Retinal pigment epithelial cell (primary cell): ENCODE measurements around the gene PCDH9.

ENCODE experiments used
- DNase-seq: peaks from one replicate; pipeline ENCODE4 v3.0.0-alpha.2; 2010; ENCODE audit warnings: low read depth
- H3K4me3 ChIP-seq: 2 replicates; pipeline ENCODE4 v1.5.1; 2011; ENCODE audit warnings: mild to moderate bottlenecking, low read length, control low read depth, moderate library complexity
- TF ChIP-seq, protein P1 (sequence below): conservative IDR thresholded peaks from 2 replicates; pipeline ENCODE4 v1.5.1; 2011; ENCODE audit warnings: low read depth, low read length, control low read depth, inconsistent platforms

The PCDH9 gene

DNA sequence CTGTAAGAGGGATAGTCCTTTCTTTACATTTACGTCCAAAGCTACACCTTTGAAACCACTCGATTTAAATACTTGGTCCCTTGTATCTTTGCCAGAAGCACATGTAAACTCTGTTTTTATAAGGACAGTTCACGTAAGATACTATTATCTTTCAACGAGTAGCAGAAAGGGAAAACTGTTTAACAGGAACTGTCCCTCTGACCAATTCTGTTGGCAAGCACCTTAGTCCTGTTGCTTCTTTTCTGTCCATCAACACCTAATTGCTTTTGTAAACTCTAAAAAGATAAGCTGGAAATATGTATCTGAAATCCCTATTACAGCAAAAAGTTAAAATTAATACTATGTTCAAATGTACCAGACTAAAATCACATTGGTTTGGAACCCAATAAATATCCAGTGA, 37.4 kb downstream of the PCDH9 start:
- no peak overlapping the region for H3K4me3 ChIP-seq
- TF ChIP-seq, protein P1, sequence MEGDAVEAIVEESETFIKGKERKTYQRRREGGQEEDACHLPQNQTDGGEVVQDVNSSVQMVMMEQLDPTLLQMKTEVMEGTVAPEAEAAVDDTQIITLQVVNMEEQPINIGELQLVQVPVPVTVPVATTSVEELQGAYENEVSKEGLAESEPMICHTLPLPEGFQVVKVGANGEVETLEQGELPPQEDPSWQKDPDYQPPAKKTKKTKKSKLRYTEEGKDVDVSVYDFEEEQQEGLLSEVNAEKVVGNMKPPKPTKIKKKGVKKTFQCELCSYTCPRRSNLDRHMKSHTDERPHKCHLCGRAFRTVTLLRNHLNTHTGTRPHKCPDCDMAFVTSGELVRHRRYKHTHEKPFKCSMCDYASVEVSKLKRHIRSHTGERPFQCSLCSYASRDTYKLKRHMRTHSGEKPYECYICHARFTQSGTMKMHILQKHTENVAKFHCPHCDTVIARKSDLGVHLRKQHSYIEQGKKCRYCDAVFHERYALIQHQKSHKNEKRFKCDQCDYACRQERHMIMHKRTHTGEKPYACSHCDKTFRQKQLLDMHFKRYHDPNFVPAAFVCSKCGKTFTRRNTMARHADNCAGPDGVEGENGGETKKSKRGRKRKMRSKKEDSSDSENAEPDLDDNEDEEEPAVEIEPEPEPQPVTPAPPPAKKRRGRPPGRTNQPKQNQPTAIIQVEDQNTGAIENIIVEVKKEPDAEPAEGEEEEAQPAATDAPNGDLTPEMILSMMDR = no peak
- DNase-seq = no peak

DNA sequence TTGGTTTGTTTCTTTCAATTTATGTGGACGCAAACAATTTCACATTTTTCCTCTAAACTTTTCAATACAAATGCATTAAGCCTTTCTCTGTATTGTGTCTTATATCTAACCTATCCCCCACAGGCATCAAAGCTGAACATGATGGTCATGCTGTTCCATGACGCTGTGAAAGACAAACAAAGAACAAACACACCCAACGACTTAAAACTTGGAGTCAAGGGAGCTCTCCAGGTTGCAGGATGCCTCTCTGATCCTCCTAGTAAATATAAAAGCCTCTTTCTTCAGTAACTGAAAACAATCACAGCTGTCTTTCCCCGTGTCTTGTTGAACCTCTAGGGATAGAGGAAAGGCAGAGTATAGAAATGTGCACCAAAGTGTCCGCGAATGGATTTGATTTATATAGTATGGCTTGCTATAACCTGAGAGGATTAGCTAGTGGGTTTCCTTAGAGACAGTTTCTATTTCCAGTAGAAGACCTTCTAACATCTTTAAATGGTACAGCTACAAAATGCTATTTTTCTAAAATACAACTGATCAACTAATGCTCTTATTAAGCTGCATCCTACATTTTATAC, 43.1 kb downstream of the PCDH9 start:
- TF ChIP-seq, protein P1 = no peak
- H3K4me3 ChIP-seq = no peak overlapping the region
- no peak for DNase-seq

DNA sequence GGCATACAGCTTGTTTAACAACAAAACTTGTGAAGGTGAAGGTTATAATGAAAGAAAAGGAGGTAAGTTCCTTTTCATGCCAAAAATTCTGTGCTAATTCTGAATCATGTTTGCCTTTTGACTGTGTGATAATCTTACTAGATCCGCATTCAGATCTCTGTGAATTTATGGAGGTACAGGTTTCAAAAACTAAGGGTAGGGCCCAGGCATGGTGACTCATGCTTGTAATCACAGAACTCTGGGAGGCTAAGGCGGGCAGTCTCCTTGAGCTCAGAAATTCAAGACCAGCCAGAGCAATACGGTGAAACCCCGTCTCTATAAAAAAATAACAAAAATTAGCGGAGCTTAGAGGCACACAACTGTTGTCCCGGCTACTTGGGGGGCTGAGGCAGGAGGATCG, 45.9 kb downstream of the PCDH9 start:
- H3K4me3 ChIP-seq = no peak overlapping the region
- TF ChIP-seq, protein P1 = no peak
- no peak for DNase-seq

DNA sequence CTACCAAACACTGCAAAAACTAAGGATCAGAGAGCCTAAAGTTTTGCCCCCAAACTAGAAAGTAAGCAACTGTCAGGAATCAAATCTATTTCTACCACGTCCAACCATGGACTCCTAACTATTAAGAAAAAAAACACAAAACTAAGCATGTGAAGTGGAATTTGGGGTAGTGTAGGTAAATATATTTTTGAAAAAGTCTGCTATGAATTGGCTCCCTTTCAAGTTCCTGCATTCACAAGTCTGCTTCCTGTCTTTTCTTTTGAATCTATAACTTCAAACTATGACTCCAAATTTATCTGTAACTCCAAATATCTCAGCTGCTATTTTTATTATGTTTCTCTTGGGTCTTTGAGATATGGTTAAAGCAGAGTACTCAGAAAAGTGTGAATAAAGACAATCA, 47.0 kb downstream of the PCDH9 start:
- TF ChIP-seq, protein P1 = no peak
- DNase-seq = no peak
- no peak overlapping the region for H3K4me3 ChIP-seq

DNA sequence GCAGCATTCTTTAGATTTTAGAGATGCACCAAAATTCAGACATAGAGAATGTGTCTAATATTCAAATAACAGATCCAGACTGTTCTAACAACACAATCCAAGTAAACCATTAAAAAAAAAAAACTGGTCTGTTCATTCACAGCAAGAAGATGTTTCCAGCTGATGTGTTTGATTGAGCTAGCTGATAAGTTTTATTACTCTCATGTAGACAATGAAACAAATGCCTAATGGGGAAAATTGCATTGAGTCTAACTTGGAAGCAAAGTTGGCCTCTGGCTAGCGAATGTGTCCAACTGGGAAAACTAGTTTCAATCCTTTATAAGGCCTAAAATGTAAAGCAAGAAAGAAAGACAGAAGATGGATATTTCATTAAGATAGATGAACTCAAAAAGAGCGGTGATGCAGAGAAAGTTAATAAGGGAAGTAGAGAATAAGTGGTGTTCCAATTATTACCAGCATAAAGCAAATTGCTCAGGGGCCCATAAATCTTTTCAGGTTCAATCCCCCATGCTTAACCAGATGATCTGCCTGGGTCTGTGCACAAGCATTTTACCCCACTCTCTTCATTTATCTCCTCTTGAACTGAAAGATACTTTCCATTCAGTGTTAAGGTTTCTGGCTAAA, 54.2 kb downstream of the PCDH9 start:
- no peak for DNase-seq
- TF ChIP-seq, protein P1 = no peak
- H3K4me3 ChIP-seq = no peak overlapping the region

DNA sequence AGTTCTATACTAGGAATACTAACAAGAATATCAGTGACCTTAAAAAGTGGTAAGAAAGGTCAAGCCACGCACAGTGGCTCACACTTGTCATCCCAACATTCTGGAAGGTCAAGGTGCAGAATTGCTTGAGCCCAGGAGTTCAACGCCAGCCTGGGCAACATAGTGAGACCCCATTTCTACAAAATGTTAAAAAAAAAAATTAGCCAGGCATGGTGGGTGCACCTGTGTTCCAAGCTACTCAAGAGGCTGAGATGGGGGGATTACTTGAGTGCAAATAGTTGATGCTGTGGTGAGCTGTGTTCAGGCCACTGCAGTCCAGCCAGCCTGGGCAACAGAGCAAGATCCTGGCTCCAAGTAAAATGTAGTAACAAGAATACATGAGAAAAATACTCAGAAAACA, 61.8 kb downstream of the PCDH9 start:
- H3K4me3 ChIP-seq = no peak overlapping the region
- no peak for DNase-seq
- TF ChIP-seq, protein P1 = no peak

DNA sequence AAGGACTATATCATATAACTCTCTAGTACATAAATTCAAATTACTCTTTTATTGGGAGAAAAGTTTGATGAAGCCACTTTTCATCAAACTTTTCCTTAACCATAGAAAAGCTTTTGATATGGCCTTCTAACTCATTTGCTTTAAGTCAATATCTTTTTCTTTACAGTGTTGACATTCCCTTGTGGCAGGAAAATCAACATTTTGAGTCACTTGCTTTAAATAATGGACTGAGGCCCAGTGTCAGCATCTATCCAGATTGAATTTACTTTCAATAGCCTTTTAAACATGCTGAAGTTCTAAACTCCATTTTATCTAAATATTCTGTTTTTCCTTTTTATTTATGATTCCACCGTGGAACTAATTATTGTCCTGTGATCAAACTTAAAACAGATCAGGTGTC, 62.7 kb downstream of the PCDH9 start:
- TF ChIP-seq, protein P1 = no peak
- H3K4me3 ChIP-seq = no peak overlapping the region
- no peak for DNase-seq
